Measurements from ENCODE around the gene ZSWIM3. TPM values are rescaled to one million over a fixed set of nuclear protein-coding genes. Genes with fewer than 3 reads are reported as not detected.

The ZSWIM3 gene
- total RNA-seq, 5 donors from 2014 or later (not counting 1 experiment from before 2014, with no cell fraction given): 1.4 to 7.5 (median 5.6) TPM

- Histone ChIP-seq H3K9me3 (no peaks in the 10 kb centered on the region), H3K4me3 (ENCODE audit: control insufficient read depth in 1 of 2, extremely low read depth in 1 of 2, low read length in 1 of 2) (no peak overlapping the region), H3K4me1 (ENCODE audit: control insufficient read depth in 1 of 2, extremely low read depth in 1 of 2, insufficient read depth in 2 of 2, low read length in 2 of 2) (peaks cover 4 to 21% of the 10 kb centered on the region in 2 experiments), H3K27ac (ENCODE audit: low read length) (no peak overlapping the region), H3K36me3 (ENCODE audit: control insufficient read depth in 2 of 2, extremely low read depth in 1 of 2, insufficient read depth in 1 of 2, low read length in 1 of 2) (peaks cover 6 to 45% of the 10 kb centered on the region in 2 donors), H3K27me3 (replicated peaks in 1 of 2; ENCODE audit: control insufficient read depth in 2 of 2, extremely low read depth in 1 of 2, insufficient read depth in 2 of 2, low read length in 1 of 2) (no peaks in the 10 kb centered on the region)
- Mint-ChIP-seq H3K27ac (no peak overlapping the region), H3K9me3 (no peaks in the 10 kb centered on the region), H3K4me3 (no peak overlapping the region), H3K36me3 (peaks cover 24% of the 10 kb centered on the region), H3K27me3 (no peaks in the 10 kb centered on the region), H3K4me1 (peaks cover 26 to 32% (median 30%) of the 10 kb centered on the region in 3 donors)
- ATAC-seq (replicated peaks in 1 of 4) (no peak), DNase-seq (no peak)
- CTCF ChIA-PET: interaction anchor here in 1 of 2 donors (0.7 kb wide), 1 partner anchor 557 kb away, joined by 3 read pairs; no protein-coding TSS in a partner anchor
- POLR2A ChIA-PET: no interaction called here
These were observed 5.9 kb upstream of the ZSWIM3 start for GRCh38 chr20:45851501-45851900.

DNA sequence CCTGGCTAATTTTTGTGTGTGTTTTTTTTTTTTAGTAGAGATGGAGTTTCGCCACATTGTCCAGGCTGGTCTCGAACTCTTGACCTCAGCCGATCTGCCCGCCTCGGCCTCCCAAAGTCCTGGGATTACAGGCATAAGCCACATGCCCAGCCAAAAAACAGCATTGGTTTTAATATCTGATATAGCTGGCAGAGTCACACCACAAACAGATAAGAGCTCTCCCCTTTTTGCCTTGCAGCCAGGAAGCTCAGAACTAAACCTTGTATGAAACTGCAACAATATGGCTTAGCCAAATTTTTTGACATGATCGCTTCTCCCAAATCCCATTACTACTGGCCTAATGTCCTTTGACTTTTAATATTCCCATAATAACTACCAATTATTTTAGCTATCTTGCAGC is 5.1 kb upstream of the ZSWIM3 start:
- H3K36me3 Mint-ChIP-seq: peaks cover 24% of the 10 kb centered on the region
- no peaks in the 10 kb centered on the region for H3K27me3 Mint-ChIP-seq
- no peak overlapping the region for H3K4me3 Mint-ChIP-seq
- no peaks in the 10 kb centered on the region for H3K27me3 ChIP-seq (replicated peaks in 1 of 2; ENCODE audit: control insufficient read depth in 2 of 2, extremely low read depth in 1 of 2, insufficient read depth in 2 of 2, low read length in 1 of 2)
- peaks cover 6 to 25% of the 10 kb centered on the region in 2 experiments for H3K4me1 ChIP-seq (ENCODE audit: control insufficient read depth in 1 of 2, extremely low read depth in 1 of 2, insufficient read depth in 2 of 2, low read length in 2 of 2)
- H3K9me3 ChIP-seq: no peaks in the 10 kb centered on the region
- H3K4me1 Mint-ChIP-seq: peaks cover 32 to 36% (median 34%) of the 10 kb centered on the region in 3 donors
- ATAC-seq (replicated peaks in 1 of 4) (no peak), DNase-seq (no peak)
- no peaks in the 10 kb centered on the region for H3K9me3 Mint-ChIP-seq
- H3K36me3 ChIP-seq (ENCODE audit: control insufficient read depth in 2 of 2, extremely low read depth in 1 of 2, insufficient read depth in 1 of 2, low read length in 1 of 2): peaks cover 6 to 38% of the 10 kb centered on the region in 2 donors
- CTCF ChIA-PET: no interaction called here
- no peak overlapping the region for H3K27ac ChIP-seq (ENCODE audit: low read length)
- H3K4me3 ChIP-seq (ENCODE audit: control insufficient read depth in 1 of 2, extremely low read depth in 1 of 2, low read length in 1 of 2): no peak overlapping the region
- POLR2A ChIA-PET: no interaction called here
- WGBS (ENCODE audit: insufficient coverage): 100% methylated on average over 6 of the region's 6 CpGs
- no peak overlapping the region for H3K27ac Mint-ChIP-seq

DNA sequence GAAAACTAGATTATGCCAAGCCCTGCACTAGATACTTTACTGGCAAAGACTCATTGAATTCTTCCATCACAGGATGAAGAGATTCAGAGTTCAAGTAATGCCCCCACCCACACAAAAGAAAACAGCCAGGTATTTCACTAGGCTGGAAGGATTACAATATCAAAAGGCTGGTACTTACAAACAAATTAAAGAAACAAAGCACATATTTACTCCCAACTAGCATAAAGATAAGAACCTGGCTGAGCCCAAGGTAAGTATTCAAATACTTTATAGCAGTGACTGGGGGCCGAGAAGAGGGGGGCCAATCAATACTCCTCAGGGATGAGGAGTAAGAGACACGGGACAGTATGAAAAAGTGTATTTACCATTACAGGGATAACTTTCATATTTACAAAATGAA is 3.9 kb upstream of the ZSWIM3 start:
- ChIA-PET CTCF (no interaction called here), POLR2A (no interaction called here)
- H3K4me3 Mint-ChIP-seq: no peak overlapping the region
- peaks cover 43 to 46% (median 43%) of the 10 kb centered on the region in 3 donors for H3K4me1 Mint-ChIP-seq
- no peaks in the 10 kb centered on the region for H3K27me3 Mint-ChIP-seq
- DNase-seq (no peak), ATAC-seq (replicated peaks in 1 of 4) (no peak)
- Histone ChIP-seq H3K27me3 (replicated peaks in 1 of 2; ENCODE audit: control insufficient read depth in 2 of 2, extremely low read depth in 1 of 2, insufficient read depth in 2 of 2, low read length in 1 of 2) (no peaks in the 10 kb centered on the region), H3K9me3 (no peaks in the 10 kb centered on the region), H3K4me3 (ENCODE audit: control insufficient read depth in 1 of 2, extremely low read depth in 1 of 2, low read length in 1 of 2) (no peak overlapping the region), H3K27ac (ENCODE audit: low read length) (no peak overlapping the region), H3K4me1 (ENCODE audit: control insufficient read depth in 1 of 2, extremely low read depth in 1 of 2, insufficient read depth in 2 of 2, low read length in 2 of 2) (peaks cover 13 to 36% of the 10 kb centered on the region in 2 experiments), H3K36me3 (ENCODE audit: control insufficient read depth in 2 of 2, extremely low read depth in 1 of 2, insufficient read depth in 1 of 2, low read length in 1 of 2) (peaks cover 6 to 28% of the 10 kb centered on the region in 2 donors)
- WGBS (ENCODE audit: insufficient coverage): no CpG with 5 or more reads among the region's 2 CpGs
- H3K9me3 Mint-ChIP-seq: no peaks in the 10 kb centered on the region
- H3K27ac Mint-ChIP-seq: no peak overlapping the region
- H3K36me3 Mint-ChIP-seq: peaks cover 23% of the 10 kb centered on the region

- Histone ChIP-seq H3K9me3 (no peaks in the 10 kb centered on the region), H3K4me3 (ENCODE audit: control insufficient read depth in 1 of 2, extremely low read depth in 1 of 2, low read length in 1 of 2) (peak overlapping the region; percentile 81 to 95), H3K36me3 (ENCODE audit: control insufficient read depth in 2 of 2, extremely low read depth in 1 of 2, insufficient read depth in 1 of 2, low read length in 1 of 2) (peaks cover 0 to 19% of the 10 kb centered on the region in 2 donors), H3K4me1 (ENCODE audit: control insufficient read depth in 1 of 2, extremely low read depth in 1 of 2, insufficient read depth in 2 of 2, low read length in 2 of 2) (peaks cover 14 to 37% of the 10 kb centered on the region in 2 experiments), H3K27me3 (replicated peaks in 1 of 2; ENCODE audit: control insufficient read depth in 2 of 2, extremely low read depth in 1 of 2, insufficient read depth in 2 of 2, low read length in 1 of 2) (no peaks in the 10 kb centered on the region), H3K27ac (ENCODE audit: low read length) (peak overlapping the region; percentile 87)
- POLR2A ChIA-PET: no interaction called here
- Mint-ChIP-seq H3K27me3 (no peaks in the 10 kb centered on the region), H3K27ac (peak overlapping the region; percentile 95 to 97), H3K4me3 (peak overlapping the region; percentile 92 to 95 (median 94)), H3K36me3 (peaks cover 14% of the 10 kb centered on the region), H3K9me3 (no peaks in the 10 kb centered on the region), H3K4me1 (peaks cover 47 to 66% (median 57%) of the 10 kb centered on the region in 3 donors)
- WGBS (ENCODE audit: insufficient coverage): 57% methylated on average over 1 of the region's 13 CpGs
- ATAC-seq (replicated peaks in 1 of 4) (peak in 3 of 4 experiments; percentile 13 to 24 (median 24)), DNase-seq (peak in 1 of 35 experiments; percentile 18)
- CTCF ChIA-PET: interaction anchor here (0.5 to 1.3 kb wide), 3 partner anchors 36 to 157 kb away, joined by 4 to 6 read pairs (median 5); no protein-coding TSS in a partner anchor
These were observed 435 bp downstream of the ZSWIM3 start for GRCh38 chr20:45857882-45858216.

- CTCF ChIA-PET: no interaction called here
- Mint-ChIP-seq H3K9me3 (no peaks in the 10 kb centered on the region), H3K4me3 (no peak overlapping the region), H3K36me3 (peaks cover 9% of the 10 kb centered on the region), H3K4me1 (peaks cover 33 to 54% (median 45%) of the 10 kb centered on the region in 3 donors), H3K27ac (no peak overlapping the region), H3K27me3 (no peaks in the 10 kb centered on the region)
- Histone ChIP-seq H3K4me1 (ENCODE audit: control insufficient read depth in 1 of 2, extremely low read depth in 1 of 2, insufficient read depth in 2 of 2, low read length in 2 of 2) (peaks cover 14 to 31% of the 10 kb centered on the region in 2 experiments), H3K9me3 (no peaks in the 10 kb centered on the region), H3K36me3 (ENCODE audit: control insufficient read depth in 2 of 2, extremely low read depth in 1 of 2, insufficient read depth in 1 of 2, low read length in 1 of 2) (peaks cover 0 to 1% of the 10 kb centered on the region in 2 donors), H3K4me3 (ENCODE audit: control insufficient read depth in 1 of 2, extremely low read depth in 1 of 2, low read length in 1 of 2) (no peak overlapping the region), H3K27ac (ENCODE audit: low read length) (no peak overlapping the region), H3K27me3 (replicated peaks in 1 of 2; ENCODE audit: control insufficient read depth in 2 of 2, extremely low read depth in 1 of 2, insufficient read depth in 2 of 2, low read length in 1 of 2) (no peaks in the 10 kb centered on the region)
- DNase-seq (no peak), ATAC-seq (replicated peaks in 1 of 4) (no peak)
- POLR2A ChIA-PET: no interaction called here
- WGBS (ENCODE audit: insufficient coverage): 100% methylated on average over 5 of the region's 5 CpGs
These were observed 2.5 kb downstream of the ZSWIM3 start for GRCh38 chr20:45859916-45860315.

DNA sequence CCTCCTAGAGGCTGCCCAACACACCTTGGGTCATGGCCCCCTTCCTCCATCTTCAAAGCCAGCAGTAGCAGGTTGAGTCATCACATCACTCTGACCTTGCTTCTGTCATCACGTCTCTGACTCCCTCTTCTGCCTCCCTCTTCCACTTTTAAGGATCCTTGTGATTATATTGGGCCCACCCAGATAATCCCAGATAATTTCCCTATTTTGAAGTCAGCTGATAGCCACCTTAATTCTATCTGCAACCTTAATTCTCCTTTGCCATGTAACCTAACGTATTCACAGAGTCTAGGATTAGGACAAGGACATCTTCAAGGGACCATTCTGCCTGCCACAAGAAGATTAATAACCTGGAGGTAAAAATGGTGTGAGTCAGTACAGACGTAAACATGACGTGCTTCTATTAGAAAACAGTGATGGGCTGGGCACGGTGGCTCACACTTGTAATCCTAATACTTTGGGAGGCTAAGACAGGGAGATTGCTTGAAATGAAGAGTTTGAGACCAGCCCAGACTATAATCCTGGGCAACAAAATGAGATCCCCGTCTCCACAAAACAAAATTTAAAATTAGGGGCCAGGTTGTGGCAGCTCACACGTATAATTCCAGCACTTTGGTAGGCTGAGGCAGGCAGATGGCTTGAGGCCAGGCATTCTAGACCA is 3.3 kb downstream of the ZSWIM3 start:
- H3K4me3 Mint-ChIP-seq: peak overlapping the region in 1 of 3 donors; percentile 1
- POLR2A ChIA-PET: no interaction called here

More for the DNA sequence above, 3.3 kb downstream of the ZSWIM3 start:
- Histone ChIP-seq H3K27me3 (replicated peaks in 1 of 2; ENCODE audit: control insufficient read depth in 2 of 2, extremely low read depth in 1 of 2, insufficient read depth in 2 of 2, low read length in 1 of 2) (no peaks in the 10 kb centered on the region), H3K9me3 (no peaks in the 10 kb centered on the region), H3K27ac (ENCODE audit: low read length) (no peak overlapping the region), H3K36me3 (ENCODE audit: control insufficient read depth in 2 of 2, extremely low read depth in 1 of 2, insufficient read depth in 1 of 2, low read length in 1 of 2) (no peaks in the 10 kb centered on the region), H3K4me1 (ENCODE audit: control insufficient read depth in 1 of 2, extremely low read depth in 1 of 2, insufficient read depth in 2 of 2, low read length in 2 of 2) (peaks cover 14 to 24% of the 10 kb centered on the region in 2 experiments), H3K4me3 (ENCODE audit: control insufficient read depth in 1 of 2, extremely low read depth in 1 of 2, low read length in 1 of 2) (no peak overlapping the region)
- Mint-ChIP-seq H3K36me3 (peaks cover 9% of the 10 kb centered on the region), H3K27ac (no peak overlapping the region), H3K9me3 (no peaks in the 10 kb centered on the region), H3K4me1 (peaks cover 27 to 48% (median 39%) of the 10 kb centered on the region in 3 donors), H3K27me3 (no peaks in the 10 kb centered on the region)
- 89% methylated on average over 3 of the region's 7 CpGs for WGBS (ENCODE audit: insufficient coverage)
- DNase-seq: no peak
- ATAC-seq (replicated peaks in 1 of 4): no peak
- CTCF ChIA-PET: no interaction called here

Data from T-cell (primary cell).